Measurements from ENCODE around the gene HOXD8.

HOXD8 gene

DNA sequence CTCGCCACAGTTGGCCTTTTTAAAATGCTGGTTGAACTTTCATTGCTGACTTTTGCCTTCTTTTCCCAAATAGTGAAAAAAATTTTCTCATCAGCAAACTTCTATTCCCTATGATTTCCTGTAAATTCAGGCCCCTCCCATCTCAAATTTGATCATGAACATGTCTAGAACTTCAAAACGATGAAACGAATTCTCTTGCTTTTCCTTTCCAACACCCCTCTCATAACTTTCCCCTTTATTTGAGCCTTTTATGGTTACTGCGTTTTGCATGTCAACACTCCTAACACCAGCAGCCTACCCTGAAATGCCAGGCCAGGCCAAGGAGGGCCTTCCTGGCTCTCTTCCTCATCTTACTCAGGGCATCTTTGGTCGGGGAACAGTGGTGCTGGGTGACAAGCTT is 38.6 kb upstream of the HOXD8 start:
- DNase-seq (ENCODE audit: low read depth in 2 of 2, low spot score in 1 of 2), result no peak

- no peak for DNase-seq (ENCODE audit: low read depth in 2 of 2, low spot score in 1 of 2)
Measured at GRCh38 chr2:176091329-176092258, 37.9 kb upstream of the HOXD8 start.

GRCh38 chr2:176092270-176093144 is 37.0 kb upstream of the HOXD8 start, which contains the start of gene HOXD13:
Gene HOXD13, plus strand, starts transcription at chr2:176092721. Its CDS starts 170 bp downstream, at chr2:176092891.
- DNase-seq (ENCODE audit: low read depth in 2 of 2, low spot score in 1 of 2), result no peak

- DNase-seq (ENCODE audit: low read depth in 2 of 2, low spot score in 1 of 2), result no peak
Measured at GRCh38 chr2:176093145-176093897, 36.2 kb upstream of the HOXD8 start.

- no peak for DNase-seq (ENCODE audit: low read depth in 2 of 2, low spot score in 1 of 2)
Measured at GRCh38 chr2:176093898-176094249, 35.6 kb upstream of the HOXD8 start.

- no peak for DNase-seq (ENCODE audit: low read depth in 2 of 2, low spot score in 1 of 2)
Measured at GRCh38 chr2:176094349-176094748, 35.2 kb upstream of the HOXD8 start.

- no peak for DNase-seq (ENCODE audit: low read depth in 2 of 2, low spot score in 1 of 2)
Measured at GRCh38 chr2:176095421-176095820, 34.1 kb upstream of the HOXD8 start.

DNA sequence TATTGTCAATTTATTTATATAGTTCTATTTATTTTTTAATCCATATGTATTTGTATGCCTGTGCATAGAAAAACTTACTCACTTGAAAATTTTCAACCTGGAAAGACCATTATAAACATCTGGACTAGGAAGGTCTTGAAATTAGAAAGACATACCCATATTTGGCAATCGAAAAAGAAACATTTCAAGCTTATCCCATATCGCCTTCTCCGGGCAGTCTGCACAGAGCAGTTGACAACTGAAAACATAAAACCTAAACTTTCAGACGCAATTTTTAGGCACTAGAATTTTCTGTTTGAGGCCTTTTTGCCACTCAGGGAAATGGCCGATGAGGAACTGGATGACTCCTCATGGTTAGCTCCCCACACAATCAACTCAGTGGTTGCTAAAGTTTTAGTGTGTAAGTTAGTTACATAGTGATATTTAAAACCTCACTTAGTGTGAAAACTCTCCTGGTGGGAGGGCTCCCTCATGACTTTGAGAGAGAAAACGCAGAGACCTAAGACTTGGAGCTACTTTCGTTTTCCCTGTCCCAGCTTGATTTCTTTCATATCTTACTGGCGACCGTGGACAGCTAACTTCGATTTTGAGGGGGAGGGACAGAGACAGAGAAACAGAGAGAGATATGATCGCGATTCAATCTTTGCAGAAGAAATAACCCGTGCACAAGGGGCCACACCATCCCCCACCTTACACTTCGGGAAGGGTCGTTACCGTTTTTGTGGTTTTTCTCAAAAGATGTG is 33.1 kb upstream of the HOXD8 start:
- no peak for DNase-seq (ENCODE audit: low read depth in 2 of 2, low spot score in 1 of 2)

- peak in 1 of 2 donors; percentile 30 for DNase-seq (ENCODE audit: low read depth in 2 of 2, low spot score in 1 of 2)
Measured at GRCh38 chr2:176096986-176097819, 32.3 kb upstream of the HOXD8 start.

DNA sequence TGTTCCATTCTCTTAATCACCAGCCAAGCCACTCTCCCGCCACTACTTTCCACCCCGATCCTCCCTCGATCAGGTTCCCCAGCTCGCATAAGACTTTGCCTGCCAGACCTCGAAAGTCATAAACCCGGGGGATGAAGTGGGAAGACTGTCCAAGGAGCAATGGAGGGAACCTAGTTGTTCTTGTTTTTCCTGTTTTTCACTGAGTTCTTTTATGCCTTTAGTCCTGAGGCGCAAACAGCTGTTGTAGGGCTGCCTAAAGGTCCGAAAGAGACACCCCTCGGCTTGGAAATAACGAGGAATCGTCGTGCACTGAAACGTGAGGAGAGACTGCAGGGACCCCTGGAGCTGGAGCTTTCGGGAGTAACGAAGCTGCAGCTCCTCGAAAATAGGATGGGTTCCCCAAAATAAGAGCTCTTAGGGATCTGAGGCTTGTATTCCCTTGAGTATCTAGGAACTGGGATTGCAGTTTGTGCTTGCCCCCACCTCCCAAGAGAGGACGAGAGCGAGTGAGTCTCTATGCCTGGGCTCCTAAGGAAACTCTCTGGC is 31.6 kb upstream of the HOXD8 start:
- no peak for DNase-seq (ENCODE audit: low read depth in 2 of 2, low spot score in 1 of 2)

DNA sequence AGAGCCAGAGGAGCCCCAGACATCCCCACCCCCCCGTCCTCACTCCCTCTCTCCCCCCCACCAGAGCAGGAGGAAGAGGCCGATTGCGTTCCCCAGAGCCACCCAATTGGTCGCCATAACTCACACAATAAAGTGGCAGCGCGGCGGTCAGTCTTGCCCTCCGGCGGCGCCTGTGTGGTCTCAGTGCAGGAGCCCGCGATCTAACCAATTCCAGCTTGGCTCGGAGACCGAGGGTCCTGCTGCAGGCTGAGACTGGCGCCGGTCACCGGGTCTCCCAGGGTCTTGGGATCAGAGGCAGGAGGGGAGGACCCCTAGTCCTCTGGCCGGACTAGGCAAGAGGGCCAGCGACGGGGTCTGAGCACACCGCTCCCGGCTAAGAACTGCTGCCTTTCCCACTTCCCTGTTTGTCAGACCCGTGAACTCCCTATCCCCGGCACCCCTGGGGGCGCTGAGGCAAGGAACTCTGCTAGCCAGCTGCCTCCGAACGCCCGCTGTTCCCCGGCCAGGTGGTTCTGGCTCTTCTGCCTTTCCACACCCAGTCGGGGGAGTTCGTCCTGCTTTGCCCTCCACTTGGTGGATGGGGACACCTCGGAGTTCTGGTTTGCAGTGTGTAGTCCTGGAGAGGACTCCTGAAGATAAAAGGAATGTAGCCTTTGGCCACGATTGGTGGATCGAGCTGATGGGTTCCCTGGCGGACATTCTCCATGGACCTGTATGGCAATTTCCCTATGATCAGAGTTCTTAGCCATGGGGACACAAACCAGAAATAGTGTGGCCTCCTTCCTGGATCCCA is 30.9 kb upstream of the HOXD8 start:
- DNase-seq (ENCODE audit: low read depth in 2 of 2, low spot score in 1 of 2), result no peak

GRCh38 chr2:176099159-176099727 is 30.3 kb upstream of the HOXD8 start:
- DNase-seq (ENCODE audit: low read depth in 2 of 2, low spot score in 1 of 2), result no peak

- DNase-seq (ENCODE audit: low read depth in 2 of 2, low spot score in 1 of 2), result no peak
Measured at GRCh38 chr2:176099728-176100546, 29.6 kb upstream of the HOXD8 start, which contains the start of gene HOXD12. Gene HOXD12, plus strand, starts transcription at chr2:176099795. Its CDS starts 7 bp downstream, at chr2:176099802.

GRCh38 chr2:176100547-176101140 is 28.9 kb upstream of the HOXD8 start:
- no peak for DNase-seq (ENCODE audit: low read depth in 2 of 2, low spot score in 1 of 2)

DNA sequence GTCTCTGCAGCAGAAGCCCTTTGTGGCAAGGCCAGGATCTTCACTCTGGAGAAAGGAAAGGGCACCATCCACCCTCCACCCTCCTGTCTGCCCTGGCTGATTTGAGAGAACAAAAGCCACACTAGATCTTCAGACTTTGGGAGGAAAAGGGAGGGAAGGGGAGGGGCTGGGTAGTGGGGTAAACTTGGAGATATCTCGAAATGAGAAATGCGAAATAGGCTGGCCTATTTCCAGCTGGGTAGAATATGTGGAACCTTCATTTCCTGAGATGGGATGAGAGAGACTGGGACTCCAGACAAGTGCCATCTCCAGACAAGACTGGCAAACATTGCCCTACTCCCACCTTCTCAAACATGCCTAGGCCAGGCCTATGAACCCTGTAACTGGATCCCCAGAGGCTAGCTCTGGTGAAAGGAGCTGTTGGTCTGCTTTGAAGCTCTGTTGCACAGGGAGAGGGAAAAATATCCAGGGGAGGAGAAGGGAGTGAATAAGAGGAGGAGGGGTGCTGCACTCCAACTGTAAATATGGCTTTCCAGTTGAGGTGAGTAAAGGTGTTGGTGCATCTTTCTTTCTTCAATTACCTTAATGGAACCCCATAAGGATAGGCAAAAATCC is 28.2 kb upstream of the HOXD8 start:
- no peak for DNase-seq (ENCODE audit: low read depth in 2 of 2, low spot score in 1 of 2)

DNA sequence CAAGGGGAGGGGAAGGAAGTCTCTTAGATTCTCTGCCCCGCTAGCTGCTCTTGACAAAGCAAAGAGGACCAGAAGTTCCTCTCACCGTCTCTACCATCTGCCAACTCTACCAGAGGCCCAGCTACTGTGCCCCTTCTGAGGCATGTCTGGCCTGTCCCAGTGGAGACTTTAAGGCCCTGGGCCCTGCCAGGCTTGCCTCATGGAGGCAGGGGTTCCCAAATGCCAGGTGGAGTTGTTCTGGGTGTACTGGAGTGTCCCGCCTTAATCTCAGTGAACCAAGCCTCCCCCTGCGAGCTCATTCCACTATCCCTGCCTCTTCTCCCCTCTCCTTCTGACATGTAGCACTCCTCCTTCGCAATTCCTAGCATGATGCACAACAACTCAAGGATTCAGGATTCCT is 27.7 kb upstream of the HOXD8 start:
- DNase-seq (ENCODE audit: low read depth in 2 of 2, low spot score in 1 of 2), result no peak
